GM19043 (cell line): ENCODE data around the gene ZNHIT2.
"Not testable (repeated sequence)": the region's sequence is repeated elsewhere in the genome, so short reads cannot be mapped to it uniquely, and the experiment has no call there.

Source experiments
- ATAC-seq: cut with Tn5 transposase; IDR thresholded peaks from one replicate; pipeline ENCODE4 v1.9.1; 2021; ENCODE audit warnings: low read depth; ENCODE audit not compliant: unreplicated experiment

The ZNHIT2 gene

DNA sequence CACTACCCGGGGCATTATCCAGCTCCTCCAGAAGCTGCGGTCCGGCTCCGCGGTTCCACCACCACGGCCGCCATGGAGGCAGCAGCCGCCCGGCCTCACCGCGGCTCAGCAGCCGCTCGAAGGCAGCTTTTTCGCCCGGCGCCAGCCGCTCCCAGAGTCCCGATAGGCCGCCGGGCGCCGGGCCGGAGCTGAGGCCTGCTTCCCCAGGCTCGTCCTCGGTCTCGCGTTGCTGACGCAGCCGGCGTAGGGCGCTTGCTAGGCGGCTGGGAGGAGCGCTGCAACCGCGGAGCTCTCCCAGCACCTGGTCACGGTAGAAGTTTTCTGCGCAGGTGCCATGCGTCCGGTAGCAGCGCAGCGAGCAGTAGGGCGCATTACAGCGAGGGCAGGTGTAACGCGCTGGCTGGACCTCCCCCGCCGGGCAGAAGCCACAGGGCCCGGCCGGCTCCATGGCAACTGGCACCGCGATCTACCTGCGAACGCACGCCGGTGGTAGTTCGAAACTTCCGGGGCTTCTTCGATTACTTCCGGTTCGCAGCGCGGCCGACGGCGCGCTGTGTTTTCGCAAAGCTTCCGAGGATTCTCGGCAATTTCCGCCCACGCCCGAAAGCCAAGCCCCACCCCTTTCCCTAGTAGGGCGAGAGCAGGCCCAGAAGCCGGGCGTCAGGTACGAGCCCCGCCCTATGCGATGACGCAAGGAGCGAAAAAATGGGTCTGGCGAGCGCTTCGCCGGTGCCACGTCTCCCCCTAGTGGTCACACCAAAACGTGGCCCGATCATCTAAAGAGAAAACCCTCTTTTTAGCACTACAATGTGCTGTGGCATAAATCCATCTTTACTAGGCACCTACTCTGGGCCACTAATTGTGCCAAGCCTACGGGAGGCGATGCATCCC lies at the start of gene ZNHIT2:
Gene ZNHIT2 (minus strand): TSS at position 496 of the 891 bp plus-strand sequence. CDS start 48 bp downstream, at position 448.
- peak; percentile 62 for ATAC-seq

DNA sequence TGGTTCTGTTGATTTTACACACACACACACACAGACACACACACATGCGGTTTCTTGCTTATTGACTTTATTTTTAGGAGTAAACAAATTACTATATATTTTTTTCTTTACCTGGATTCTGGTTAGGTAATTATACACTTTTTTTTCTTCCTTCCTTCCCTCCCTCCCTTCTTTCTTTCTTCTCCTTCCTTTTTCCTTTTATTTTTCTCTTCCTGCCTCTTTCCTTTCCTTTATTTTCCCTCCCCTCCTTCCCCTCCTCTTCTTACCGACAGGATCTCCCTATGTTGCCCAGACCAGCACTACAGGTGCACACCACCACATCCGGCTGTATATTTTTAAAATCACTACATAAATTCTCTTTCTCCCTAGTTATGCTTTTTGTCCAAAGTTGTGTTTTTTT lies 49.4 kb upstream of the ZNHIT2 start:
- ATAC-seq: no peak

DNA sequence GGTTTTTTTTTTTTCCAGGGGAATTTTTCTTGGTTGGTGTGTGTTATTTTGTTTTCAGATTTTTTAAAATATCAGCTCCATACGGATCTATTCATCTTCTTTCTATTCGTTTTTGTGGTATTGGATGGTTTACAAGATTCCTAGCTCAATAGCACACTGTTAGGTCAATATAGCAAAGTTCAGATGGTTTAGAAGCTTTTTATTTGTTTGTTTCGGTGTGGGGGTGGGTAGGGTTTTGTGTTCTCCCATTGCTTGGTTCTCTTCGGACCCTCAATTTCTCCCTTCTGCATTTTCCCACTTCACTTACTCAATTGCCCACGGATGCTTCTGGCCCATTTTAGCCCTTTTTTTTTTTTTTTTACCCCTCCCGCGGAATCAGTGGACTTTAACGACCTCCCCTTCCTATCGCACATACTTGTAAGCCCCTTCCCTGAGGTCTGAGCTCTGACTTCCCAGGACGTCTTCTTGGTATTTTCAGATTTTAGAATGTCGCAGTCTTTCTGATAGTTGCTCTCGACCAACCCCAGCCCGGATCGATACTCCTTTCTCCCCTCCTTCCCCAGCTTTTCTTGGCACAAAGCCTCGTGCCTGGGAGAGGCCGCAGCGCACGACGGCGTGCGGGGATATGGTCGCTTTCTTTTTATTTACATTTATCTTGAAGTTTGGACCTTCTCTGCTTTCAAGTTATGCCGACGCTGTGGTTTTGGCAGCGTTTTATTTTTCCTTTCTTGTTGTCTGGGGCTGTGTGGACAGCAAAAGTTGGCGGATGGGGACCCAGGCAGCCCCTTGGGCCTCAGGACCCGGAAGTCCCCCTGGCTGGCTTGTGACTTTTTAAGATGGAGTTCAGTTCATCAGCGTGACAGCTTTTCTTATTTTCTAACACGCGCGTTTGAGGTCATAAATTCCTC lies 48.2 kb upstream of the ZNHIT2 start:
- ATAC-seq: no peak

DNA sequence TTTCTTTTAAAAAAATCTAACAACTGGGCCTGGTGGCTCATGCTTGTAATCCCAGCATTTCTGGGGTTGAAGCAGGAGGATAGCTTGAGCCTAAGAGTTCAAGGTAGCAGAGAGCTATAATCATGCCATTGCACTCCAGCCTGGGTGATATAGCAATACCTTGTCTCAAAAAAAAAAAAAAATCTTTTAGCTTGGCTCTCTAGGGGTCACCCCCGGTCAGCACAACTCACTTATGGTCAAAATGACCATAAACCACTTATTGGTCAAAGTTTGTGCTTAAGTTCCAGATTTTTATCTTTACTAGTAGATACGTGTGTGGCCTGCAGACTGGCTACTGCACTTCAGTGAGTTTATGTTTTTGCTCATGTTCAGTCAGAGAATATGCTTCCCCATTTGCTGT lies 46.2 kb upstream of the ZNHIT2 start:
- no peak for ATAC-seq

DNA sequence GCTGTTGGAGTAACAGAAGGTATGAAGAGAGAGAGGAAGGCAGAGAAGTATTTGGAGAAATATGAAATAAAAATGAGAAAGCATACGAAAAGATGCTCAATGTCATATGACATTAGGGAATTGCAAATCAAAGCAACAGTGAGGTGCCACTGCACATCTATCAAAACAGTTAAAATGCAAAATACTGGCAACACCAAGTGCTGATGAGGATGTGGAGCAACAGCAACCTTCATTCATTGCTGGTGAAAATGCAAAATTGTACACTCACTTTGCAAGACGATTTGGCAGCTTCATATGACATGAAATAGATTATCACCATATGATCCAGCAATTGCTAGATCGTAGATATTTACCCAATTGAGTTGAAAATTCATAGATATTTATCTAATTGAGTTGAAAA lies 43.1 kb upstream of the ZNHIT2 start:
- ATAC-seq: no peak

DNA sequence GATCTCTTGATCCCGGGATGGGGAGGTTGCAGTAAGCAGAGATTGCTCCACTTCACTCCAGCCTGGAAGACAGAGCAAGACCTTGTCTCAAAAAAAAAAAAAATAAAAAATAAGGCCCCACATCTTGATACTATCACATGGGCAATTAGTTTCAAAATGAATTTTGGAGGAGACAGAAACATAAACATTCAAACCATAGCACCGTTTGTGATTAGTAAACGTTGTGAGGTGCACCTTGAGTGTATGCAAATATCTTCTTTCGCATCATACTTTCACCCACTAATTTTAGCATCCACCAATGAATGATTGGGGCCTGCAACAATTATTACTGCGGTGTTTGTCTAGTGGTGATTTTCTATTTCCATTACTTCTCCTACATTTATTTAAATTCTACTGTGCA lies 41.5 kb upstream of the ZNHIT2 start:
- peak; percentile 45 for ATAC-seq

DNA sequence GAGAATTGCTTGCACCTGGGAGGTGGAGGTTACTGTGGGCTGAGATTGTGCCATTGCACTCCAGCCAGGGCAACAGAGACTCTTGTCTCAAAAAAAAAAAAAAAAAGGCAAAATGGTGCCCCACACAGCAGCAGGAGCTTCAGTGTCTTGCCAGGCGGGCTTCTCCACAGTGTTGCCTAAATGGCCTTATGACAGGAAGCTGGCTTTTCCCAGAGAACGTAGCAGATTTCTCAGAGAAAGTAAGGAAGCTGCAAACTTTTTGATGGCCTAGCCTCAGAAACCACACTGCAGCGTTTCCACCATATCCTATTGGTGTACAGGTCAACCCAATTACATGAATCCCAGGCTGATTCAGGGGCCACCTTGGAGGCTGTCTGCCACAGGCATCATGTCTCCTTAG lies 39.8 kb upstream of the ZNHIT2 start:
- ATAC-seq: no peak

DNA sequence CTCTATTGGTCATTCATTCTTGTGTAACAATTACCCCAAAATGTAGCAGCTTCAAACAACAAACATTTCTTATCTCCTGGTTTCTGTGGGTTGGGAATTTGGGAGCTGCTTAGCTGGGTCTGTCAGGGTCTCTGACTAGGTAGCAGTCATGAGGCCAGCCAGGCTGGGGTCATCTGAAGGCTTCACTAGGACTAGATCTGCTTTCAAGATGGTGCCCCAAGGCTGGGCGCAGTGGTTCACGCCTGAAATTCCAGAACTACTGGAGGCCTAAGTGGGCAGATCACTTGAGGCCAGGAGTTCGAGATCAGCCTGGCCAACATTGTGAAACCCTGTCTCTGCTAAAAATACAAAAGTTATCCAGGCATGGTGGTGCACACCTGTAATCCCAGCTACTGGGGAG lies 39.4 kb upstream of the ZNHIT2 start:
- ATAC-seq: no peak

DNA sequence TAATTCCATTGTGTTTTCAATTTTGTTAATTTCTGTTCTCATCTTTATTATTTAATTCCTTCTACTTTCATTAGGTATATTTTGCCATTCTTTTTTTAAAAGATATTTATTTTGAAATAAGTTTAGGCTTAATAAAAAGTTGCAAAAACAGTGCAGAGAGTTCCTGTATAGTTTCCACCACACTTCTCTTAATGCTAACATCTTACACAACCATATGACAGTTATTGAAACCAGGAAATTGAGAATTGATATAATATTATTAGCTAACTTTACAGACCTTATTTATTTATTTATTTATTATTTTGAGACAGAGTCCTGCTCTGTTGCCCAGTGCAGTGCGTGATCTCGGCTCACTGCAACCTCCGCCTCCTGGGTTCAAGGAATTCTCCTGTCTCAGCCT lies 38.8 kb upstream of the ZNHIT2 start:
- ATAC-seq: no peak

DNA sequence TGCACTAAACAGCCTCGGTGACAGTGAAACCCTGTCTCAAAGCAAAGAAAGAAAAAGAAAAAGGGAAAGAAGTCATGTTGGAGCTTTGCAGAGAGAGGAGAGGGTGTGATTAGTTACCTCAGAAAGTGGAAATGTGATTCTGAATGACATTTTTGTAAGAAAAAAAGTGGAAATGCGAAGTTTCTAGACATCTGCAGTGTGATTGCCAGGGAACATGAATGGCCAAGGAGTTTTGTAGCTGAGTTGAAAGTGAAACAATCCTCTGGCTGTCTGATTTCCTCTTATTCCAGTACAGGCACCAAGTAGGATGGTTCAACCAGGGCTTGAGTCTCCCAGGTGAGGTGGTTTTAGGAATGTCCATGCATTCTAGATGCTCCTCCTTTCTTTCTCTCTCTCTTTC lies 34.6 kb upstream of the ZNHIT2 start:
- ATAC-seq: no peak

DNA sequence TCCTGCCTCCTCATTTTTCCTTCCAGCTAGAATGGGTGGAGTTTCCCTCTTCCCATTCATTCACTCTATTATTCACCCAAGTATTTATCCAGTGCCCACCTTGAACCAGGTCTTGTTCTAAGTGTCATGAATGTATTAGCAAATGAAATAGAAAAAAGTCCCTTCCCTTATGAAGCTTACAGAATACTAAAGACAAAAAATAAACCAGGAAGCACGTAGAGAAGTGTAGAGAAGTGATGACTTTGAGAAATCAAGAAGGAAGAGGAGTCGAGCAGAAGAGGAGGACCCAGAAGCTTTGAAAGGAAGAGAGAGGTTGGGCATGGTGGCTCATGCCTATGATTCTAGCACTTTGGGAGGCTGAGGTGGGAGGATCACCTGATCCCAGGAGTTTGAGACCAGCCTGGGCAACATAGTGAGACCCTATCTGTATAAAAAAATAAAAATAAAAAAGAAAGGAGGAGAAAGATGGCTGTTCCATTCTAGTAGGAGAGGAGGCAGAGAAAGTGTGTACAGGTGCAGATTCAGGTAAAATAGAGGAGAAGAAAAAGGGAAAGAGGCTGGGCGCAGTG lies 33.9 kb upstream of the ZNHIT2 start:
- no peak for ATAC-seq

DNA sequence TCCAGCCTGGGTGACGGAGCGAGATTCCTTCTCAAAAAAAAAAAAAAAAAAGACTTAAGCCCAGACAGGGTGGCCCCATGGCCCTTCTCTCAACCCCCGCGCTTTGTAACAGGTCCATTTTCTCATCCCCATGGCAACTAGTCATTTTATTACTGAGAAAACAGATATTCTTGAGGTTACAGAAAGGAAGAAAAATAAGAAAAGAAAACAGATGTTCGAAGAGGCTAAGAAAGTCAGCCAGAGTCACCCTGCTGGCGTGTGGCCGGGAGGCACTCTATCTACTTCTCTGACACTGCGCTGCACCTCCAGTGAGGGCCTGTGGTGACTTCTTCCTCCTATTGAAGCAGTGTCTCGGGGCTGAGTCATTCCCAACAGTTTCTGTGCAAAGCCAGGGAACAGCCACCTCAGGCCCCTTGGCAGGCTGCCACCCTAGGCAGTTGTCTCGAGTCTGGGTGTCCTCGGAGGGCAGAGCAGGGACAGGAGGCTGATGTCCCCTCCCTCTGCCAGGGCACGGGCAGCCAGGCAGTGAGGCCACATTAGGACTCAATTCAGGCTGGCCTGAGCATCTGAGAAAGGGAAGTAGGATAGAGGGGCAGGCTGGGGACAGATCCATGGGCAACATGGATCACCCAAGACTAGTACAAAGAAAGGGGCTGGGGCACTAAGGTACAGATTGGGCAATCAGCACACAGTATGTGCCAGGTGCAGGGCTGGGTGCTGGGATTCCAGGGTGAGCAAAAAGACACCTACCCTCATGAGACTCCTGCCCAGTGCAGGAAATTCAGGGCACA lies 33.2 kb upstream of the ZNHIT2 start:
- no peak for ATAC-seq

DNA sequence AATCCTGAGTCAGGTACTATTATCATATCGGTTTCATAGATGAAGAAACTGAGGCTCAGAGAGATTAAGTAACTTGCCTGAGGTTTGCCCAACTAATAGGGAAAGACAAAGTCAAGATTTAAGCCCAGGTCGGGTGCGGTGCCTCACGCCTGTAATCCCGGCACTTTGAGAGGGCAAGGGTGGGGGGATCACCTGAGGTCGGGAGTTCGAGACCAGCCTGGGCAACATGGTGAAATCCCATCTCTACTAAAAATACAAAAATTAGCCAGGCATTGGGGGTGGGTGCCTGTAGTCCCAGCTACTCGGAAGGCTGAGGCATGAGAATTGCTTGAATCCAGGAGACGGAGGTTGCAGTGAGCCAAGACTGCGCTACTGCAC lies 32.6 kb upstream of the ZNHIT2 start:
- not testable (repeated sequence) for ATAC-seq

DNA sequence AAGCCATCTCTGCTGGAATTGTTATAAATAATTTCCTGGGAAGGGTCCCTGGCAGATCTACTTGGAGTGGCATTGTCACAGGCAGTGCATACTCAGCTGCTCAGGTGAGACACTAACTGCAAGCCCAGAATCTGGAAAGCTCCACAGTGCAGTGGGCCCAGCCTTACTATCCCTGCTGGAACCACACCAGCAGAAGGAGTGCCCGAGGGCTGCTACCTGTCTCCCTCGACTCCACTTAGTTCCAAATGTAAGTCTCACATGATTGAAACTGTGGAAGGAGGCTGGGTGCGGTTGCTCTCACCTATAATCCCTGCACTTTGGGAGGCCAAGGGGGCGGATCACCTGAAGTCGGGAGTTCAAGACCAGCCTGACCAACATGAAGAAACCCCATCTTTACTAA lies 31.2 kb upstream of the ZNHIT2 start:
- no peak for ATAC-seq

DNA sequence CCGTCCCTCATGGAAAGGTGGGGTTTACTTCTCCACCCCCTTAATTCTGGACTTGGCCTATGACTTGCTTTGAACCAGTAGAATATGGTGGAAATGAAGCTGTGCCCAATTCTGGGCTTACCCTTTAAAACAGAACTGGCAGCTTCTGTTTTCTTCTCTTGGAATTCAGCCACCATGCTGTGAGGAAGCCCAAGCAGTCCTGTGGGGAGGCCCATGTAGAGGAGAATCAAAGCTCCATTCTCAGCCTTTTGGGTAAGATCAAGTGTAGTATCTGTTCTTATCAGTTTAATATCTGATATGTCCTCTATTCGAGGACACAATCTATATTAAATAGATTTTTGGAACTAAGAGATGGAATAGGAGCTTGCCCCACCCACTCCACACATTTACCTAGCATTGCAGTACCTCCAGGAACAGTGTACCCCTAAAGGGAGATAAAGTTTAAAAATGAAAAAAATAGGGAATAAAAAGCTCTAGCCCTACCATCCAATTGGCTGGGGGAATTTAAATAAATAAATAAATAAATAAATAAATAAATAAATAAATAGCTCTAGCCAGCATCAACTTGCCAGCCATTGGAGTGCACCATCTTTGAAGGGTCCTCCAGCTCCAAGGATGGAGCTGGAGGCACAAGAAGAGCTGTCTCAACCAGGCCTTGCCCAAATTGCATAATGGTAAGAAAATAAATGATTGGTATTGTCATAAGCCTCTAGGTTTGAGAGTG lies 30.0 kb upstream of the ZNHIT2 start:
- no peak for ATAC-seq

DNA sequence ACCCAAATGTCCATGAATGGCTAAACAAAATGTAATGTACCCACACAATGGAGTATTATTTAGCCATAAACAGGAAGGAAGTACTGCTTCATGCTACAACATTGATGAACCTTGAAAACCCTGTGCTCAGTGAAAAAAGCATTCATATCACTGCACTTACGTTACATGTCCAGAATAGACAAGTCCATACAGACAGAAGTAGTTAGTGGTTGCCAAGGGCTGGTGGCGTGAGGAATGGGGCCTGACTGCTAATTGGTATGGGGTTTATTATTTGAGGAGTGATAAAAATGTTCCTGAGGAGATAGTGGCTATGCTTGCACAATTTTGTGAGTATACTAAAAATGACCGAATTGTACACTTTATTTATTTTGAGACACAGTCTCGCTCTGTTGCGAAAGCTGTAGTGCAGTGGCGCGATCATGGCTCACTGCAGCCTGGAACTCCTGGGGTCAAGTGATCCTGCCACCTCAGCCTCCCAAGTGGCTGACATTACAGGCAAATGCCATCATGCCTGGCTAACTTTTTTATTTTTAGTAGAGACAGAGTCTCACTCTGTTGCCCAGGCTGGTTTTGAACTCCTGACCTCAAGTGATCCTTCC lies 24.5 kb upstream of the ZNHIT2 start:
- ATAC-seq: no peak

DNA sequence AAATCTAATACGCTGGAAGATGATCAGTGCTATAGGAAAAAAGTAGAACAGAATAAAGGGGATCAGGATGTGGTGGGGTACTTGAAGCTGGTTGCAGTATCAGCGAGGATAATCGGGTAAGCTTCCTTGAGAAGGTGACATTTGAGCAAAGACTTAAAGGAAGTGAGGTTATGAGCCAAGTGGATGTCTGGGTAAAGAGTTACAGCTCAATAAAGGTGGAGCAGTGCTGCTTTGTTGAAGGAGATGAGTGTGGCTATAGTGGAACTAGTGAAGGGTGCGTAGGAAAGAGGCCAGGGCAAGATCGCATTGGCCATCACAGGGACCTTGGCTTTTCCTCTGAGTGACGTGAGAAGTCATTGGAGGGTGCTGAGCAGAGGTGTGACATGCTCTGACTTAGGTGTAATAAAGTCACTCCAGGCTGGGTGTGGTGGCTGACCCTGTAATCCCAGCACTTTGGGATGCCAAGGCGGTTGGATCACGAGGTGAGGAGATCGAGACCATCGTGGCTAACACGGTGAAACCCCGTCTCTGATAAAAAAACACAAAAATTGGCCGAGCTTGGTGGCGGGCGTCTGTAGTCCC lies 19.1 kb upstream of the ZNHIT2 start:
- ATAC-seq: no peak

DNA sequence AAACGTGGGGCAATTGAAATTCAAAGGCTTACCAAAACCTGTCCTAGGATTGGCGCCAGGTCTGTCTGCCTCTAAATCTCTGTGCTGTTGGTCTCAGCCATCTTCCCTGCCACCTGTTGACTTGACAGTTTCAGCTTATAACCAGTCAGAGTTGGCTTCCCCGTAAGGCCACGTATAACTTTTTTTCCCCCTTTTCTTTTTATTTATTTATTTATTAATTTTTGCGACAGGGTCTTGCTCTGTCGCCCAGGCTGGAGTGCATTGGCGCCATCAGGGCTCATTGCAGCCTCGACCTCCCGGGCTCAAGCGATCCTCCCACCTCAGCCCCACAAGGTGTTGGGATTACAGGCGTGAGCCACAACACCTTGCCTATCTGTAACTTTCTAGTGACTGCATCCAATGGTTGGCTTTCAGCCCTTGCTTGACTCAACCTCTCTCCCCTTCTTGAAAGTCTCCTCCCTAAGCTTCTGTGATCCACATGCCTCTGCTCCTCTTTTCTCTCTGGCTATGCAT lies 18.2 kb upstream of the ZNHIT2 start:
- ATAC-seq: no peak
